Heart left ventricle (tissue), 13 donors: ENCODE data around the gene EDA.

Source experiments
- CTCF ChIP-seq, 12 donors: fragments of 200-600 bp; sonication (generic) in 4 of 12; IDR thresholded peaks; one replicate each; pipeline versions ENCODE4 v1.5.0 to v1.8.0; 2018 to 2022; ENCODE audit warnings: antibody characterized with exemption in 12 of 12, mild to moderate bottlenecking in 5 of 12
- POLR2A ChIP-seq, 2 donors: fragments of 450-650 bp; IDR thresholded peaks; one replicate each; pipeline ENCODE4 v1.6.1; 2017; ENCODE audit warnings: antibody characterized with exemption in 2 of 2, mild to moderate bottlenecking in 2 of 2, moderate library complexity in 2 of 2
- donor health status: ischemic (EF 13 %, LVEDD 7.1; RV severe dilation, severe dysfunction).
- donor health status: DM: no; HTN: yes; CAD: no.
- donor health status: DM: no; HTN: no; CAD: no.
- donor health status: ischemic (EF 25% LVEDD 6.9; RV normal size, moderate dysfunction).
- donor health status: ischemic (EF 25% LVEDD 5.7; RV mildly dilated, moderate dysfunction).
- donor health status: ischemic (EF 35%, LVEDD 5.7; RV mildly dilated, moderate dysfunction).
- donor health status: nonischemic (EF 11% LVEDD 7.7; RV severe dilation, severe dysfunction).
- donor health status: DM: yes; HTN: yes; CAD: no.
- donor health status: PGD.
- donor health status: ischemic (EF 29% LVEDD 5.4; RV normal size, mild dysfunction).
- donor health status: nonischemic (EF 23%, LVEDD 6.1; RV moderate dilation, normal function).

- TF ChIP-seq CTCF (IDR thresholded peaks at IDR 0.05) (no peak), POLR2A (IDR thresholded peaks at IDR 0.05) (no peak)
Observed at GRCh38 chrX:70049925-70050324, 434.0 kb downstream of the EDA start, which contains the start of gene AWAT2.
